H1 (cell line): ENCODE results near the gene FNIP2. TPM values are rescaled to one million over a fixed set of nuclear protein-coding genes. Genes with fewer than 3 reads are reported as not detected.

Source experiments
- CTCF ChIA-PET: fragments of 300-600 bp; sonication (Branson Sonifier 250); formaldehyde crosslinking; loops from one replicate; lab custom pipeline; 2021; ENCODE audit not compliant: partially characterized antibody; lab: Charles Lee
- POLR2A ChIA-PET: fragments of 300-600 bp; sonication (Branson Sonifier 250); formaldehyde crosslinking; loops from one replicate; lab custom pipeline; 2021; ENCODE audit warnings: inconsistent platforms; ENCODE audit not compliant: partially characterized antibody; lab: Charles Lee
- DNase-seq, 2 experiments: peaks; one replicate each; pipeline versions ENCODE4 v3.0.0 to v3.0.0-alpha.2; 2010 to 2022; ENCODE audit warnings: low spot score in 2 of 2, low read depth in 1 of 2, mixed read lengths in 1 of 2
- FAIRE-seq: peaks from 2 replicates; lab custom pipeline; 2011; peaks lifted over from hg19 to GRCh38; lab: Jason Lieb, UNC
- H2AFZ ChIP-seq: 2 replicates; pipeline ENCODE4 v1.8.1; 2012; ENCODE audit warnings: low read length, inconsistent platforms
- H2AK5ac ChIP-seq: 2 replicates; pipeline ENCODE4 v1.6.1; 2013; ENCODE audit warnings: low read depth, low read length
- H2BK120ac ChIP-seq: replicated peaks from 2 replicates; pipeline ENCODE3; 2013; ENCODE audit warnings: low read depth, low read length, inconsistent platforms
- H2BK12ac ChIP-seq: 2 replicates; pipeline ENCODE4 v1.6.1; 2013; ENCODE audit warnings: low read depth, low read length
- H2BK15ac ChIP-seq: 2 replicates; pipeline ENCODE4 v1.6.1; 2013; ENCODE audit warnings: low read length
- H2BK20ac ChIP-seq: 2 replicates; pipeline ENCODE4 v1.6.1; 2013; ENCODE audit warnings: low read length
- H2BK5ac ChIP-seq: 2 replicates; pipeline ENCODE4 v1.6.1; 2013; ENCODE audit warnings: low read depth, low read length
- H3K14ac ChIP-seq: 2 replicates; pipeline ENCODE4 v1.6.1; 2013; ENCODE audit warnings: inconsistent platforms; ENCODE audit not compliant: insufficient read length
- H3K18ac ChIP-seq: 2 replicates; pipeline ENCODE4 v1.6.1; 2013; ENCODE audit warnings: low read length; ENCODE audit errors: extremely low read depth
- H3K23ac ChIP-seq: 2 replicates; pipeline ENCODE4 v1.6.1; 2013; ENCODE audit warnings: inconsistent platforms; ENCODE audit not compliant: insufficient read length
- H3K23me2 ChIP-seq: 2 replicates; pipeline ENCODE4 v1.6.1; 2013; ENCODE audit warnings: low read depth, low read length
- H3K27ac ChIP-seq: 2 replicates; pipeline ENCODE4 v1.6.1; 2011; ENCODE audit warnings: low read depth, low read length, inconsistent platforms
- H3K27me3 ChIP-seq, 4 experiments: replicated peaks in 1 of 4; 1 replicate in 1 of 4; 2 replicates in 3 of 4; pipeline versions ENCODE4 v1.6.1 to v1.8.1; 2011 to 2013; ENCODE audit warnings: low read length in 3 of 4, mild to moderate bottlenecking in 3 of 4, inconsistent platforms in 2 of 4, mixed read lengths in 2 of 4, moderate library complexity in 1 of 4; ENCODE audit not compliant: control insufficient read depth in 3 of 4, insufficient read depth in 3 of 4; ENCODE audit errors: extremely low read depth in 1 of 4
- H3K36me3 ChIP-seq, 4 experiments: 2 replicates each; pipeline versions ENCODE4 v1.6.1 to v1.8.1; 2011 to 2013; ENCODE audit warnings: mild to moderate bottlenecking in 4 of 4, low read length in 3 of 4, moderate library complexity in 2 of 4, control low read depth in 1 of 4, inconsistent platforms in 1 of 4; ENCODE audit not compliant: insufficient read depth in 4 of 4, control insufficient read depth in 2 of 4
- H3K4ac ChIP-seq: replicated peaks from 2 replicates; pipeline ENCODE3; 2013; ENCODE audit warnings: low read length, low read depth, mixed read lengths, inconsistent platforms; ENCODE audit not compliant: insufficient read length
- H3K4me1 ChIP-seq, 4 experiments: replicated peaks in 1 of 4; 1 replicate in 1 of 4; 2 replicates in 3 of 4; pipeline versions ENCODE4 v1.6.1 to v1.8.1; 2011 to 2013; ENCODE audit warnings: low read length in 3 of 4, inconsistent platforms in 2 of 4, mixed read lengths in 1 of 4; ENCODE audit not compliant: insufficient read depth in 4 of 4, control insufficient read depth in 3 of 4
- H3K4me2 ChIP-seq, 2 experiments: 2 replicates each; pipeline versions ENCODE4 v1.6.1 to v1.8.1; 2011 to 2013; ENCODE audit warnings: low read depth in 2 of 2, low read length in 2 of 2, control low read depth in 1 of 2, inconsistent platforms in 1 of 2, mild to moderate bottlenecking in 1 of 2; ENCODE audit not compliant: insufficient read depth in 1 of 2
- H3K4me3 ChIP-seq, 4 experiments: fragments of 200-600, 300-600 bp in 1 of 4; sonication (generic), shearing (Covaris generic), sonication (Bioruptor Twin) in 1 of 4; 2 replicates each; pipeline versions ENCODE4 v1.5.1 to v1.8.1; 2011 to 2016; ENCODE audit warnings: low read length in 4 of 4, low read depth in 3 of 4, control low read depth in 2 of 4, inconsistent platforms in 2 of 4, mild to moderate bottlenecking in 2 of 4, mixed read lengths in 1 of 4, moderate library complexity in 1 of 4; ENCODE audit not compliant: insufficient read depth in 2 of 4; ENCODE audit errors: extremely low read depth in 1 of 4
- H3K56ac ChIP-seq: replicated peaks from 2 replicates; pipeline ENCODE3; 2013; ENCODE audit warnings: low read depth, mild to moderate bottlenecking, mixed read lengths, low read length, inconsistent platforms; ENCODE audit not compliant: insufficient read length
- H3K79me1 ChIP-seq: 2 replicates; pipeline ENCODE4 v1.6.1; 2013; ENCODE audit warnings: low read depth, low read length, control low read depth
- H3K79me2 ChIP-seq, 2 experiments: 2 replicates each; pipeline versions ENCODE4 v1.6.1 to v1.8.1; 2012 to 2013; ENCODE audit warnings: low read length in 2 of 2, mild to moderate bottlenecking in 2 of 2, inconsistent platforms in 1 of 2; ENCODE audit not compliant: insufficient read depth in 2 of 2, control insufficient read depth in 1 of 2
- H3K9ac ChIP-seq, 4 experiments: replicated peaks in 1 of 4; 1 replicate in 1 of 4; 2 replicates in 3 of 4; pipeline versions ENCODE4 v1.6.1 to v1.8.1; 2011 to 2013; ENCODE audit warnings: low read depth in 3 of 4, low read length in 3 of 4, control low read depth in 2 of 4, mild to moderate bottlenecking in 2 of 4, moderate library complexity in 2 of 4, inconsistent platforms in 1 of 4; ENCODE audit errors: extremely low read depth in 1 of 4
- H3K9me3 ChIP-seq, 2 experiments: 2 replicates each; pipeline versions ENCODE4 v1.6.1 to v1.8.1; 2012 to 2013; ENCODE audit warnings: mild to moderate bottlenecking in 2 of 2, moderate library complexity in 2 of 2, control low read depth in 1 of 2, inconsistent platforms in 1 of 2, low read depth in 1 of 2, low read length in 1 of 2, mixed read lengths in 1 of 2; ENCODE audit not compliant: insufficient read depth in 2 of 2
- H4K20me1 ChIP-seq, 2 experiments: replicated peaks in 1 of 2; 2 replicates each; pipeline versions ENCODE3 to v1.8.1; 2011 to 2013; ENCODE audit warnings: inconsistent platforms in 2 of 2, low read length in 2 of 2, mild to moderate bottlenecking in 1 of 2; ENCODE audit not compliant: insufficient read depth in 2 of 2, control insufficient read depth in 1 of 2
- H4K5ac ChIP-seq: 2 replicates; pipeline ENCODE4 v1.6.1; 2013; ENCODE audit warnings: low read length, low read depth, mixed read lengths, inconsistent platforms; ENCODE audit not compliant: insufficient read length
- H4K8ac ChIP-seq: 2 replicates; pipeline ENCODE4 v1.8.0; 2013; ENCODE audit warnings: mild to moderate bottlenecking, moderate library complexity, low read length, inconsistent platforms; ENCODE audit not compliant: insufficient read depth; ENCODE audit errors: extremely low read depth
- H4K91ac ChIP-seq: replicated peaks from 2 replicates; pipeline ENCODE3; 2013; ENCODE audit warnings: low read length, mixed read lengths, inconsistent platforms; ENCODE audit not compliant: insufficient read length
- E2F6 ChIP-seq: IDR thresholded peaks from 2 replicates; pipeline ENCODE4 v1.6.1; 2012; ENCODE audit warnings: inconsistent platforms
- HDAC2 ChIP-seq, 2 experiments: fragments of 300-600 bp in 1 of 2; sonication (generic) in 1 of 2; IDR thresholded peaks; 2 replicates each; pipeline ENCODE4 v1.6.1; 2011 to 2012; ENCODE audit warnings: low read depth in 2 of 2, low read length in 2 of 2, mild to moderate bottlenecking in 2 of 2, moderate library complexity in 2 of 2, borderline replicate concordance in 1 of 2, inconsistent platforms in 1 of 2
- RBBP5 ChIP-seq: IDR thresholded peaks from 2 replicates; pipeline ENCODE4 v1.7.1; 2012; ENCODE audit warnings: low read depth, mild to moderate bottlenecking, inconsistent platforms, low read length, moderate library complexity, borderline replicate concordance
- TBP ChIP-seq: IDR thresholded peaks from 2 replicates; pipeline ENCODE4 v1.6.1; 2011; ENCODE audit warnings: low read depth, low read length, improper control_type of control experiment
- WGBS, 2 experiments: shearing (Covaris generic) in 1 of 2; methylation state at CpG; one replicate each; pipeline versions ENCODE4 v1.1.6 to v1.1.7; 2013 to 2015; ENCODE audit warnings: low lambda C conversion rate in 2 of 2, mixed read lengths in 2 of 2, inconsistent platforms in 1 of 2, low coverage in 1 of 2, missing lambda C conversion rate in 1 of 2; ENCODE audit not compliant: insufficient replicate concordance in 2 of 2, insufficient coverage in 1 of 2, insufficient read length in 1 of 2; ENCODE audit errors: extremely low coverage in 1 of 2, missing lambda C conversion rate in 1 of 2; 5-methylcytosine and 5-hydroxymethylcytosine counted together
- polyA plus RNA-seq, 7 experiments: library from polyadenylated mRNA; depleted of rRNA in 3 of 7; stranded (reverse) in 5 of 7; unstranded in 2 of 7; fragments of >200 nt in 5 of 7; fragments of 200-250 nt in 2 of 7; gene quantifications; 1 replicate in 5 of 7; 2 replicates in 1 of 7; 4 replicates in 1 of 7; pipeline versions ENCODE4 v1.2.1 to v1.2.3, GENCODE V29; 2011 to 2013; ENCODE audit warnings: missing spikeins in 2 of 7, mixed read lengths in 2 of 7
- total RNA-seq: library from RNA; stranded (reverse); fragmentation: NEBNext Ultra II Directional; extraction: Animal tissue kit (Norgen Biotek cat#: 25700); gene quantifications from 2 replicates; pipeline ENCODE4 v1.2.1, GENCODE V29; 2021

FNIP2 gene
- total and polyA plus RNA-seq, 2 of the 8 experiments (the other 6 are each of a cell fraction or from before 2014, with no cell fraction given): 4.0 to 13.0 TPM

GRCh38 chr4:158778156-158778711 lies 9.4 kb downstream of the FNIP2 start:
- Histone ChIP-seq H4K20me1 (peaks cover 0 to 2% of the 10 kb centered on the region in 2 experiments), H3K23me2 (no peaks in the 10 kb centered on the region), H4K5ac (no peak overlapping the region), H3K36me3 (no peaks in the 10 kb centered on the region), H3K4me2 (no peak overlapping the region), H2BK20ac (no peak overlapping the region), H3K56ac (no peak overlapping the region), H3K27me3 (no peaks in the 10 kb centered on the region), H3K4me3 (no peak overlapping the region), H2AK5ac (no peak overlapping the region), H2BK12ac (no peak overlapping the region), H3K9me3 (no peaks in the 10 kb centered on the region), H3K9ac (no peak overlapping the region), H4K91ac (no peak overlapping the region), H3K79me1 (no peaks in the 10 kb centered on the region), H3K14ac (no peak overlapping the region), H2AFZ (no peak overlapping the region), H3K18ac (no peak overlapping the region), H2BK120ac (no peak overlapping the region), H3K4me1 (peaks cover 0 to 2% (median under 1%) of the 10 kb centered on the region in 4 experiments; a peak in 3 of 7 replicates), H3K4ac (no peak overlapping the region), H2BK5ac (no peak overlapping the region), H3K23ac (no peak overlapping the region), H3K27ac (no peak overlapping the region), H4K8ac (no peak overlapping the region), H3K79me2 (peaks cover 0 to 32% of the 10 kb centered on the region in 2 experiments; a peak in 3 of 4 replicates), H2BK15ac (no peak overlapping the region)
- CTCF ChIA-PET: interaction anchor here (1.6 kb wide), 1 partner anchor 9 kb away, joined by 5 read pairs; the partner anchor contains the start of gene FNIP2
- FAIRE-seq (no peak), DNase-seq (no peak)
- WGBS, 2 experiments: 86% methylated on average over 2 of the region's 2 CpGs; no CpG with 5 or more reads in 1 of the 2 experiments
- POLR2A ChIA-PET: no interaction called here
- TF ChIP-seq HDAC2 (IDR thresholded peaks at IDR 0.05; ENCODE audit: borderline replicate concordance in 1 of 2, low read depth in 2 of 2, low read length in 2 of 2): no peak
- no peak for TF ChIP-seq TBP
- no peak for TF ChIP-seq RBBP5
- TF ChIP-seq E2F6: no peak
